B cell (primary cell): ENCODE results near the gene ICAM3. TPM values are rescaled to one million over a fixed set of nuclear protein-coding genes. Genes with fewer than 3 reads are reported as not detected.
A peak's percentile ranks its signal among the peaks of the same experiment; 100 is the strongest.

Source experiments
- ATAC-seq: fragments of 200-7000 bp; cut with Tn5 transposase; one replicate; pipeline ENCODE4 v1.10.0; 2021; ENCODE audit warnings: low read depth, mild to moderate bottlenecking, moderate number of reproducible peaks, moderate library complexity
- CTCF ChIA-PET: fragments of 350-600 bp; sonication (Branson Sonifier 250); formaldehyde crosslinking; loops from one replicate; lab custom pipeline; 2021; ENCODE audit warnings: antibody characterized with exemption, inconsistent platforms; lab: Charles Lee
- POLR2A ChIA-PET: fragments of 350-600 bp; sonication (Branson Sonifier 250); formaldehyde crosslinking; loops from one replicate; lab custom pipeline; 2021; ENCODE audit warnings: antibody characterized with exemption; lab: Charles Lee
- DNase-seq: peaks from one replicate; pipeline ENCODE4 v3.0.0; 2013
- H2AFZ ChIP-seq: 2 replicates; pipeline ENCODE4 v1.6.1; 2012; ENCODE audit warnings: mild to moderate bottlenecking, low read depth, low read length; ENCODE audit not compliant: insufficient read depth, poor library complexity, severe bottlenecking
- H3K27ac ChIP-seq, 2 donors: 1 replicate in 1 of 2; 2 replicates in 1 of 2; pipeline ENCODE4 v1.5.1; 2012 to 2013; ENCODE audit warnings: low read length in 2 of 2, mild to moderate bottlenecking in 2 of 2, moderate library complexity in 1 of 2
- H3K27me3 ChIP-seq, 4 experiments: fragments of 200-600 bp in 1 of 4; sonication (generic) in 1 of 4; replicated peaks in 1 of 4; 1 replicate in 2 of 4; 2 replicates in 2 of 4; pipeline versions ENCODE4 v1.6.1 to v1.7.0; 2013 to 2016; ENCODE audit warnings: low read length in 3 of 4, mild to moderate bottlenecking in 2 of 4, mixed read lengths in 1 of 4, moderate library complexity in 1 of 4; ENCODE audit not compliant: insufficient read depth in 4 of 4, control insufficient read depth in 3 of 4; ENCODE audit errors: control extremely low read depth in 1 of 4
- H3K36me3 ChIP-seq, 2 experiments: replicated peaks in 1 of 2; 1 replicate in 1 of 2; 2 replicates in 1 of 2; pipeline versions ENCODE4 v1.6.1 to v1.7.1; 2013; ENCODE audit warnings: low read length in 1 of 2; ENCODE audit not compliant: insufficient read depth in 2 of 2, control insufficient read depth in 1 of 2; ENCODE audit errors: control extremely low read depth in 1 of 2, extremely low read depth in 1 of 2
- H3K4me1 ChIP-seq, 2 donors: fragments of 200-600 bp in 1 of 2; sonication (generic) in 1 of 2; 1 replicate in 1 of 2; 2 replicates in 1 of 2; pipeline versions ENCODE4 v1.5.1 to v1.6.1; 2013 to 2017; ENCODE audit warnings: low read length in 2 of 2; ENCODE audit not compliant: control insufficient read depth in 2 of 2, insufficient read depth in 2 of 2
- H3K4me2 ChIP-seq: replicated peaks from 2 replicates; pipeline ENCODE3; 2012; ENCODE audit warnings: mild to moderate bottlenecking, low read depth, low read length; ENCODE audit not compliant: poor library complexity, severe bottlenecking
- H3K4me3 ChIP-seq, 5 experiments: fragments of 200-600 bp in 1 of 5; sonication (generic) in 1 of 5; 1 replicate in 3 of 5; 2 replicates in 2 of 5; pipeline versions ENCODE4 v1.5.1 to v1.7.0; 2011 to 2016; ENCODE audit warnings: low read length in 4 of 5, mild to moderate bottlenecking in 4 of 5, low read depth in 2 of 5, control low read depth in 1 of 5, moderate library complexity in 1 of 5; ENCODE audit not compliant: insufficient read depth in 1 of 5; ENCODE audit errors: control extremely low read depth in 1 of 5, extremely low read depth in 1 of 5
- H3K79me2 ChIP-seq: fragments of 200-600 bp; sonication (generic); one replicate; pipeline ENCODE4 v1.6.0; 2016; ENCODE audit warnings: low read length; ENCODE audit not compliant: control insufficient read depth, insufficient read depth
- H3K9ac ChIP-seq: fragments of 200-600 bp; sonication (generic); 2 replicates; pipeline ENCODE4 v1.6.1; 2017; ENCODE audit warnings: mild to moderate bottlenecking, low read length, moderate library complexity
- H3K9me3 ChIP-seq, 3 donors: one replicate each; pipeline versions ENCODE4 v1.6.1 to v1.7.1; 2013; ENCODE audit warnings: low read length in 2 of 3; ENCODE audit not compliant: control insufficient read depth in 2 of 3, insufficient read depth in 1 of 3; ENCODE audit errors: control extremely low read depth in 1 of 3
- H4K20me1 ChIP-seq: 2 replicates; pipeline ENCODE4 v1.6.0; 2012; ENCODE audit warnings: mild to moderate bottlenecking, low read length; ENCODE audit not compliant: insufficient read depth, control insufficient read depth, poor library complexity, severe bottlenecking
- H3K27ac Mint-ChIP-seq: one replicate; pipeline ENCODE4 v1.8.0; 2021; ENCODE audit warnings: mixed read lengths
- H3K27me3 Mint-ChIP-seq: one replicate; pipeline ENCODE4 v1.8.0; 2021; ENCODE audit warnings: mixed read lengths
- H3K4me1 Mint-ChIP-seq: one replicate; pipeline ENCODE4 v1.8.0; 2021; ENCODE audit warnings: mixed read lengths
- H3K4me3 Mint-ChIP-seq: one replicate; pipeline ENCODE4 v1.8.0; 2021; ENCODE audit warnings: mixed read lengths
- H3K9me3 Mint-ChIP-seq: one replicate; pipeline ENCODE4 v1.8.0; 2022; ENCODE audit warnings: mixed read lengths; ENCODE audit not compliant: insufficient read depth
- EZH2 ChIP-seq: IDR thresholded peaks from 2 replicates; pipeline ENCODE4 v1.6.1; 2012; ENCODE audit warnings: borderline replicate concordance, low read depth, mild to moderate bottlenecking, moderate library complexity, low read length; ENCODE audit not compliant: insufficient read depth, poor library complexity, severe bottlenecking
- WGBS: methylation state at CpG from one replicate; pipeline ENCODE4 v1.1.5; 2013; ENCODE audit warnings: missing lambda C conversion rate; ENCODE audit not compliant: insufficient coverage; 5-methylcytosine and 5-hydroxymethylcytosine counted together
- intact Hi-C: fragments of 100-400 bp; cut with micrococcal nuclease; formaldehyde crosslinking; loops from one replicate; pipeline ENCODE4 v1.10.0; 2022
- polyA plus RNA-seq: library from polyadenylated mRNA; depleted of rRNA; stranded (reverse); fragments of >200 nt; gene quantifications from 2 replicates; pipeline ENCODE4 v1.2.3, GENCODE V29; 2012
- total RNA-seq, 2 donors: library from RNA; stranded (reverse); fragments of 120-200 nt in 1 of 2; gene quantifications; 1 replicate in 1 of 2; 2 replicates in 1 of 2; pipeline versions ENCODE4 v1.2.3 to v1.2.4, GENCODE V29; 2013 to 2022
- TF ChIP-seq, protein P1 (sequence below): fragments of 200-600 bp; IDR thresholded peaks from one replicate; pipeline ENCODE4 v1.8.0; 2022; ENCODE audit warnings: antibody characterized with exemption, mild to moderate bottlenecking

Gene ICAM3
- total and polyA plus RNA-seq, 2 donors (not counting 1 experiment from before 2014, with no cell fraction given) = 119 to 223 TPM

- H3K4me3 Mint-ChIP-seq = no peak overlapping the region
- DNase-seq (no peak), ATAC-seq (no peak)
- Histone ChIP-seq H3K79me2 (no peaks in the 10 kb centered on the region), H3K36me3 (no peaks in the 10 kb centered on the region), H4K20me1 (no peaks in the 10 kb centered on the region), H3K27me3 (no peaks in the 10 kb centered on the region), H3K9me3 (no peaks in the 10 kb centered on the region), H3K9ac (no peak overlapping the region), H3K4me2 (no peak overlapping the region), H3K4me1 (peaks cover 0 to 7% of the 10 kb centered on the region in 2 donors), H3K27ac (no peak overlapping the region), H3K4me3 (no peak overlapping the region), H2AFZ (no peak overlapping the region)
- POLR2A ChIA-PET = interaction anchor here (0.6 to 1.2 kb wide), 2 partner anchors 14 to 908 kb away, joined by 5 to 6 read pairs; no protein-coding TSS in a partner anchor
- CTCF ChIA-PET = interaction anchor here (1.0 to 1.1 kb wide), 2 partner anchors 48 to 84 kb away, joined by 4 to 5 read pairs; no protein-coding TSS in a partner anchor
- H3K4me1 Mint-ChIP-seq = peaks cover 1% of the 10 kb centered on the region
- H3K27me3 Mint-ChIP-seq = no peaks in the 10 kb centered on the region
- TF ChIP-seq, protein P1, sequence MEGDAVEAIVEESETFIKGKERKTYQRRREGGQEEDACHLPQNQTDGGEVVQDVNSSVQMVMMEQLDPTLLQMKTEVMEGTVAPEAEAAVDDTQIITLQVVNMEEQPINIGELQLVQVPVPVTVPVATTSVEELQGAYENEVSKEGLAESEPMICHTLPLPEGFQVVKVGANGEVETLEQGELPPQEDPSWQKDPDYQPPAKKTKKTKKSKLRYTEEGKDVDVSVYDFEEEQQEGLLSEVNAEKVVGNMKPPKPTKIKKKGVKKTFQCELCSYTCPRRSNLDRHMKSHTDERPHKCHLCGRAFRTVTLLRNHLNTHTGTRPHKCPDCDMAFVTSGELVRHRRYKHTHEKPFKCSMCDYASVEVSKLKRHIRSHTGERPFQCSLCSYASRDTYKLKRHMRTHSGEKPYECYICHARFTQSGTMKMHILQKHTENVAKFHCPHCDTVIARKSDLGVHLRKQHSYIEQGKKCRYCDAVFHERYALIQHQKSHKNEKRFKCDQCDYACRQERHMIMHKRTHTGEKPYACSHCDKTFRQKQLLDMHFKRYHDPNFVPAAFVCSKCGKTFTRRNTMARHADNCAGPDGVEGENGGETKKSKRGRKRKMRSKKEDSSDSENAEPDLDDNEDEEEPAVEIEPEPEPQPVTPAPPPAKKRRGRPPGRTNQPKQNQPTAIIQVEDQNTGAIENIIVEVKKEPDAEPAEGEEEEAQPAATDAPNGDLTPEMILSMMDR = no peak
- no peak for TF ChIP-seq EZH2
- no CpG with 5 or more reads among the region's 5 CpGs for WGBS
- H3K9me3 Mint-ChIP-seq = no peaks in the 10 kb centered on the region
- intact Hi-C loops = no loop called here
- no peak overlapping the region for H3K27ac Mint-ChIP-seq
These were observed 33.1 kb downstream of the ICAM3 start for GRCh38 chr19:10306327-10306726.

DNA sequence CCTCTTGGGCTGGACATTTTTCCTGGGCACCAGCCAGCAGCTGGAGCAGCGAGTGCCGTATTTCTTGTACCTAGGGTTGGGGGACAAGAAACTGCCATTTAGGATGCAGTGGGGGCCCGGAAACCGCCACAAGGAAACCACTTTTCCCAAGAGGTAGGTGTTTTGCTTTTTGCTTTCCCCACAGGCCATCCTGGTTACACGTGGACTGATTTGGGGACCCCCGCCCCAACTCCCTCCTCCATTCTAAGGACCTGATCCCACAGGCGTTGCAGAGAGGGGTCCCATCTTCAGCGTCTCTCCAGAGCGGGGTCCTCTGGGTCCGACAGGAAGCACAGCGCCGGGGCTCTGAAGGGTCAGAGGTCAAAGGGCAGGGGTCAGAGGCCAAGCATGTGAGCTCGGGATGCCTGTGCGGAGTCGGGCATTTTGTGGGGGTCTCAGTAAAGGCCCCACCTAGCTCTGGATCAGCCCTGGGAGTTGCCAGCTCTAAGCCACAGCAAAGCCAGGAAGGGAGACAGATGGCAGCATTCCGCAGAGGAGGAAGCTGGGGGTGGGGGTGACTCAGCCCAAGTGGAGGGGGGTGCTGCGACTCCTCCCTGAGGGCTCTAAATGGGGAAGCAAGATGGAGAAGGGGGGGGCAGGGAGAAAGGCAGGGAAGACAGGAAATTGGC lies 34.2 kb downstream of the ICAM3 start:
- no peak for DNase-seq
- POLR2A ChIA-PET = interaction anchor here (0.6 kb wide), 1 partner anchor 909 kb away, joined by 5 read pairs; no protein-coding TSS in a partner anchor
- no peaks in the 10 kb centered on the region for H4K20me1 ChIP-seq

More for the DNA sequence above, 34.2 kb downstream of the ICAM3 start:
- Histone ChIP-seq H3K4me1 (peaks cover 0 to 7% of the 10 kb centered on the region in 2 donors), H3K79me2 (no peaks in the 10 kb centered on the region), H3K36me3 (no peaks in the 10 kb centered on the region), H3K9ac (no peak overlapping the region), H3K4me2 (peak overlapping the region; percentile 12), H2AFZ (no peak overlapping the region), H3K4me3 (no peak overlapping the region), H3K9me3 (no peaks in the 10 kb centered on the region), H3K27me3 (no peaks in the 10 kb centered on the region), H3K27ac (no peak overlapping the region)
- no peaks in the 10 kb centered on the region for H3K27me3 Mint-ChIP-seq
- peaks cover 1% of the 10 kb centered on the region for H3K4me1 Mint-ChIP-seq
- no peak for ATAC-seq
- WGBS = 29% methylated on average over 11 of the region's 17 CpGs
- no peak overlapping the region for H3K27ac Mint-ChIP-seq
- CTCF ChIA-PET = interaction anchor here (0.6 to 1.3 kb wide), 3 partner anchors 84 to 101 kb away, joined by 3 to 4 read pairs (median 3); no protein-coding TSS in a partner anchor
- H3K4me3 Mint-ChIP-seq = no peak overlapping the region
- intact Hi-C loops = no loop called here
- TF ChIP-seq, protein P1 = no peak
- no peak for TF ChIP-seq EZH2
- H3K9me3 Mint-ChIP-seq = no peaks in the 10 kb centered on the region
